Right atrium auricular region (tissue), 2 donors: Measurements from ENCODE around the gene PLEKHG3. TPM values are rescaled to one million over a fixed set of nuclear protein-coding genes. Genes with fewer than 3 reads are reported as not detected.

Experiments used
- DNase-seq: peaks from one replicate; pipeline ENCODE4 v3.0.0-alpha.2; 2019; ENCODE audit warnings: low spot score
- H3K27ac ChIP-seq, 2 donors: fragments of 200-600 bp; sonication (generic); 1 replicate in 1 of 2; 2 replicates in 1 of 2; pipeline ENCODE4 v1.5.1; 2016 to 2019
- H3K27me3 ChIP-seq, 2 donors: fragments of 200-600 bp; sonication (generic); one replicate each; pipeline versions ENCODE4 v1.5.1 to v1.6.0; 2017 to 2019
- H3K36me3 ChIP-seq: fragments of 200-600 bp; sonication (generic); one replicate; pipeline ENCODE4 v1.5.1; 2016
- H3K4me1 ChIP-seq, 2 donors: fragments of 200-600 bp; sonication (generic); one replicate each; pipeline versions ENCODE4 v1.5.1 to v1.6.0; 2017 to 2019
- H3K4me3 ChIP-seq, 2 donors: fragments of 200-600 bp; sonication (generic); 1 replicate in 1 of 2; 2 replicates in 1 of 2; pipeline ENCODE4 v1.5.1; 2017 to 2019; ENCODE audit warnings: mild to moderate bottlenecking in 1 of 2, moderate library complexity in 1 of 2
- H3K9me3 ChIP-seq, 2 donors: fragments of 200-600 bp; sonication (generic); one replicate each; pipeline ENCODE4 v1.5.1; 2019
- CTCF ChIP-seq, 2 donors: fragments of 200-600 bp; sonication (generic); IDR thresholded peaks; one replicate each; pipeline ENCODE4 v1.5.1; 2019; ENCODE audit warnings: antibody characterized with exemption in 2 of 2
- total RNA-seq, 2 donors: library from RNA; depleted of rRNA; stranded (reverse); fragments of >200 nt; gene quantifications; one replicate each; pipeline ENCODE4 v1.1.0, GENCODE V29; 2016

The PLEKHG3 gene
- total RNA-seq, 2 donors from 2014 or later, result 26.1 to 28.1 TPM

- no peak for TF ChIP-seq CTCF (IDR thresholded peaks at IDR 0.05)
- no peaks in the 10 kb centered on the region for H3K36me3 ChIP-seq
- H3K4me1 ChIP-seq, result no peaks in the 10 kb centered on the region
- DNase-seq, result no peak
- H3K9me3 ChIP-seq, result no peaks in the 10 kb centered on the region
- H3K27ac ChIP-seq, result no peak overlapping the region
- no peaks in the 10 kb centered on the region for H3K27me3 ChIP-seq
- H3K4me3 ChIP-seq, result no peak overlapping the region
Observed at GRCh38 chr14:64663174-64663573, 41.0 kb upstream of the PLEKHG3 start.

- peak; percentile 45 to 74 for TF ChIP-seq CTCF (IDR thresholded peaks at IDR 0.05)
- no peaks in the 10 kb centered on the region for H3K36me3 ChIP-seq
- H3K4me3 ChIP-seq, result no peak overlapping the region
- H3K27me3 ChIP-seq, result no peaks in the 10 kb centered on the region
- H3K27ac ChIP-seq, result no peak overlapping the region
- no peak for DNase-seq
- no peaks in the 10 kb centered on the region for H3K9me3 ChIP-seq
- peaks cover 0 to 7% of the 10 kb centered on the region in 2 donors for H3K4me1 ChIP-seq
Observed at GRCh38 chr14:64671591-64671990, 32.6 kb upstream of the PLEKHG3 start.

GRCh38 chr14:64673316-64673715, 30.9 kb upstream of the PLEKHG3 start:
- no peak overlapping the region for H3K27ac ChIP-seq
- no peak overlapping the region for H3K4me3 ChIP-seq
- no peak for TF ChIP-seq CTCF (IDR thresholded peaks at IDR 0.05)
- H3K4me1 ChIP-seq, result peaks cover 0 to 7% of the 10 kb centered on the region in 2 donors
- no peaks in the 10 kb centered on the region for H3K36me3 ChIP-seq
- DNase-seq, result no peak
- H3K9me3 ChIP-seq, result no peaks in the 10 kb centered on the region
- no peaks in the 10 kb centered on the region for H3K27me3 ChIP-seq

- Histone ChIP-seq H3K4me1 (peaks cover 0 to 7% of the 10 kb centered on the region in 2 donors), H3K36me3 (no peaks in the 10 kb centered on the region), H3K27me3 (no peaks in the 10 kb centered on the region), H3K4me3 (no peak overlapping the region), H3K9me3 (no peaks in the 10 kb centered on the region), H3K27ac (no peak overlapping the region)
- no peak for DNase-seq
- no peak for TF ChIP-seq CTCF (IDR thresholded peaks at IDR 0.05)
Observed at GRCh38 chr14:64673748-64674147, 30.5 kb upstream of the PLEKHG3 start.

GRCh38 chr14:64674829-64675228, 29.4 kb upstream of the PLEKHG3 start:
- Histone ChIP-seq H3K4me1 (peaks cover 0 to 10% of the 10 kb centered on the region in 2 donors), H3K9me3 (no peaks in the 10 kb centered on the region), H3K36me3 (no peaks in the 10 kb centered on the region), H3K4me3 (no peak overlapping the region), H3K27ac (no peak overlapping the region), H3K27me3 (no peaks in the 10 kb centered on the region)
- TF ChIP-seq CTCF (IDR thresholded peaks at IDR 0.05), result no peak
- no peak for DNase-seq

GRCh38 chr14:64675312-64675711, 28.9 kb upstream of the PLEKHG3 start:
- no peaks in the 10 kb centered on the region for H3K27me3 ChIP-seq
- H3K4me1 ChIP-seq, result peaks cover 0 to 15% of the 10 kb centered on the region in 2 donors
- H3K36me3 ChIP-seq, result no peaks in the 10 kb centered on the region
- no peak for DNase-seq
- H3K4me3 ChIP-seq, result no peak overlapping the region
- H3K9me3 ChIP-seq, result no peaks in the 10 kb centered on the region
- no peak overlapping the region for H3K27ac ChIP-seq
- TF ChIP-seq CTCF (IDR thresholded peaks at IDR 0.05), result no peak
